GM12878 (cell line): Measurements from ENCODE around the gene IARS2. TPM values are rescaled to one million over a fixed set of nuclear protein-coding genes. Genes with fewer than 3 reads are reported as not detected.

Experiments used
- CEBPB ChIP-seq, 2 experiments: fragments of 150-350 bp in 1 of 2; IDR thresholded peaks; 2 replicates each; pipeline ENCODE4 v1.6.1; 2012 to 2014; ENCODE audit warnings: low read depth in 2 of 2, low read length in 2 of 2, borderline replicate concordance in 1 of 2, inconsistent platforms in 1 of 2
- HDGF ChIP-seq: fragments of 450-650 bp; IDR thresholded peaks from 2 replicates; pipeline ENCODE4 v1.6.1; 2016; ENCODE audit warnings: antibody characterized with exemption
- RCOR1 ChIP-seq: conservative IDR thresholded peaks from 2 replicates; pipeline ENCODE4 v1.6.1; 2012; ENCODE audit warnings: low read depth, low read length, improper control_type of control experiment
- REST ChIP-seq: IDR thresholded peaks from 2 replicates; pipeline ENCODE4 v1.6.1; 2012; ENCODE audit warnings: mild to moderate bottlenecking, low read depth, low read length
- SUPT20H ChIP-seq: IDR thresholded peaks from 2 replicates; pipeline ENCODE4 v1.6.1; 2011; ENCODE audit warnings: low read depth, mild to moderate bottlenecking, low read length, moderate library complexity, borderline replicate concordance; ENCODE audit not compliant: control insufficient read depth
- ZBTB4 ChIP-seq: fragments of 450-650 bp; formaldehyde crosslinking; IDR thresholded peaks from 2 replicates; pipeline ENCODE4 v1.4.0; 2022; ENCODE audit warnings: mild to moderate bottlenecking, moderate library complexity
- polyA plus RNA-seq, 11 experiments: library from polyadenylated mRNA; depleted of rRNA in 4 of 11; unstranded in 6 of 11; stranded (reverse) in 5 of 11; fragments of >200 nt; fragmentation: Nextera tagmentation in 4 of 11; fragmentation: Illumina TruSeq in 1 of 11; extraction: Ambion mirVana in 4 of 11; extraction: Trizol in 1 of 11; gene quantifications; 1 replicate in 1 of 11; 2 replicates in 10 of 11; pipeline versions ENCODE4 v1.2.1 to v1.2.3, GENCODE V29; 2011 to 2016; ENCODE audit warnings: inconsistent platforms in 2 of 11, missing spikeins in 2 of 11, low read depth in 1 of 11
- total RNA-seq, 4 experiments: library from RNA; depleted of rRNA in 3 of 4; stranded (reverse); fragments of >200 nt in 3 of 4; fragmentation: Illumina TruSeq in 1 of 4; extraction: Trizol in 1 of 4; gene quantifications; 2 replicates each; pipeline versions ENCODE4 v1.2.1 to v1.2.3, GENCODE V29; 2013 to 2021

Gene IARS2
- total and polyA plus RNA-seq, 10 of the 15 experiments (the other 5 are each of a cell fraction or from before 2014, with no cell fraction given): 23.7 to 100 (median 66.8) TPM

GRCh38 chr1:220159041-220159440, 65.1 kb downstream of the IARS2 start (continued):
- TF ChIP-seq SUPT20H (no peak), CEBPB (IDR thresholded peaks at IDR 0.05; ENCODE audit: borderline replicate concordance in 1 of 2, low read depth in 2 of 2, low read length in 2 of 2) (no peak), HDGF (no peak), ZBTB4 (CRISPR knock-in tag) (no peak), RCOR1 (no peak), REST (no peak)
